HL-60/S4 treated with retinoic acid at 250 ng/mL for 4 days and 3 days (cell line): Measurements from ENCODE around the gene NFATC1.

Experiments
- in situ Hi-C: fragments of 300-500 bp; cut with MboI; formaldehyde crosslinking; loops from 2 replicates; pipeline ENCODE4 v1.7.0; 2022; ENCODE audit warnings: low sequenced_read_pairs

NFATC1 gene

DNA sequence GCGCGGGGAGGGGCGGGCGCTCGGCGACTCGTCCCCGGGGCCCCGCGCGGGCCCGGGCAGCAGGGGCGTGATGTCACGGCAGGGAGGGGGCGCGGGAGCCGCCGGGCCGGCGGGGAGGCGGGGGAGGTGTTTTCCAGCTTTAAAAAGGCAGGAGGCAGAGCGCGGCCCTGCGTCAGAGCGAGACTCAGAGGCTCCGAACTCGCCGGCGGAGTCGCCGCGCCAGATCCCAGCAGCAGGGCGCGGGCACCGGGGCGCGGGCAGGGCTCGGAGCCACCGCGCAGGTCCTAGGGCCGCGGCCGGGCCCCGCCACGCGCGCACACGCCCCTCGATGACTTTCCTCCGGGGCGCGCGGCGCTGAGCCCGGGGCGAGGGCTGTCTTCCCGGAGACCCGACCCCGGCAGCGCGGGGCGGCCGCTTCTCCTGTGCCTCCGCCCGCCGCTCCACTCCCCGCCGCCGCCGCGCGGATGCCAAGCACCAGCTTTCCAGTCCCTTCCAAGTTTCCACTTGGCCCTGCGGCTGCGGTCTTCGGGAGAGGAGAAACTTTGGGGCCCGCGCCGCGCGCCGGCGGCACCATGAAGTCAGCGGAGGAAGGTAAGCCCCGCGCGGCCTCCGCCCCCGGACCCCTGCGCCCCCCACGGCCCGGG is at the start of gene NFATC1:
Gene NFATC1, plus strand, starts transcription at position 170 of the 644 bp plus-strand sequence. Its CDS starts 295 bp downstream, at position 465.
- in situ Hi-C loops, result no loop called here

DNA sequence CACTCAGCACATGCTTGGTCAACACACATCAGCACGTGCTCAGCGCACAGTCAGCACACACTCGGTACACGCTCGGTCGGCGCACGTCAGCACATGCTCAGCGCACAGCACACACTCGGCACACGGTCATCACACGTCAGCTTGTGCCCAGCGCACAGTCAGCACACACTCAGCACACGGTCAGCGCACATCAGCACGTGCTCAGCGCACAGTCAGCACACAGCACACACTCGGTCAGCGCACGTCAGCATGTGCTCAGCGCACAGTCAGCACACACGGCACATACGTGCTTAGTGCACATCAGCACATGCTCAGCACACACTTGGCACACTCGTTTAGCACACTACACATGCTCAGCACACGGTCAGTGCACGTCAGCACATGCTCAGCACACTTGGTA is 49.7 kb upstream of the NFATC1 start:
- in situ Hi-C loops, result no loop called here

- in situ Hi-C loops, result no loop called here
These were observed 47.7 kb upstream of the NFATC1 start for GRCh38 chr18:79348066-79348465.

- in situ Hi-C loops, result no loop called here
These were observed 43.3 kb upstream of the NFATC1 start for GRCh38 chr18:79352432-79352831.

GRCh38 chr18:79353267-79353666 is 42.5 kb upstream of the NFATC1 start:
- in situ Hi-C loops, result no loop called here

GRCh38 chr18:79354350-79354749 is 41.4 kb upstream of the NFATC1 start:
- in situ Hi-C loops, result no loop called here

GRCh38 chr18:79355433-79356335 is 40.0 kb upstream of the NFATC1 start:
- in situ Hi-C loops, result no loop called here

GRCh38 chr18:79356435-79356834 is 39.3 kb upstream of the NFATC1 start:
- in situ Hi-C loops, result no loop called here

GRCh38 chr18:79360933-79361332 is 34.8 kb upstream of the NFATC1 start:
- in situ Hi-C loops, result no loop called here

DNA sequence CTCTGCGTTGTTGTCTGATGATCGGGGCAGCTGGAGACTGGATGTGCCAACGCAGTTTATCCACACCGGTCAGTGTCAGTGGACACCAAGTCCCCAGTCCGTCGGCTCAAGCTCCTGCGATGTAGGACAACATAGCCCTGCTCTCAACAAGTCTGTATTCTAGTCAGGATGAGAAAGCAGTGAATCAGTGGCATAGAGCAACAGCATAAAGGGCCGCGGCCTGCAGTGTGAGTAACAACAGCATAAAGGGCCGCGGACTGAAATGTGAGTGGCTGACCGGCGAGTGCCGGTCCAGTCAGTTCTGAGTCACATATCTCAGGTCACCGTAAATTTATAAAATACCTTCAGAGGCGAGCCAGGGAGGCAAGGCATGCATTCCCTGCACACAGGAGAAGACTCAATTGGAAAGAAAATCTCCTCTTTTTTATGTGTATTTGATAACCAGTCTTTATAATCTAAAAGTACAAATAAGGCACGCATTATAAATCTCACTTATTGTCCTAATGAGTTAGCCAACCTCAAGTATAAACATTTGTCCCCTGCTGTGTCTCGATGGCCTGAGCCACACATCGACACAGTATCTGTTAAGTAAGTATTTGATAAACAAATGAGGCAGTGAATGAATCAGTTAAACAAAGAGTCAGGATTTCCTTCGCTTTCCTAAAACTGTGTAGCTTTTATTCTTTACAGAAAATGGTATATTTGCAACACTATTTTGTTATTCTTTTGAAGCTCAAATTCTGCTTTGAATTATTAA is 33.8 kb upstream of the NFATC1 start:
- in situ Hi-C loops, result no loop called here

- in situ Hi-C loops, result no loop called here
These were observed 30.0 kb upstream of the NFATC1 start for GRCh38 chr18:79365701-79366100.

- in situ Hi-C loops, result no loop called here
These were observed 29.3 kb upstream of the NFATC1 start for GRCh38 chr18:79366177-79367094.

GRCh38 chr18:79367480-79367879 is 28.2 kb upstream of the NFATC1 start:
- in situ Hi-C loops, result no loop called here

GRCh38 chr18:79367989-79368388 is 27.7 kb upstream of the NFATC1 start:
- in situ Hi-C loops, result no loop called here

GRCh38 chr18:79368681-79369080 is 27.0 kb upstream of the NFATC1 start:
- in situ Hi-C loops, result no loop called here

GRCh38 chr18:79371561-79372121 is 24.1 kb upstream of the NFATC1 start:
- in situ Hi-C loops, result loop anchor here (10.0 kb wide), 1 partner anchor 783 kb away; no protein-coding TSS in a partner anchor

DNA sequence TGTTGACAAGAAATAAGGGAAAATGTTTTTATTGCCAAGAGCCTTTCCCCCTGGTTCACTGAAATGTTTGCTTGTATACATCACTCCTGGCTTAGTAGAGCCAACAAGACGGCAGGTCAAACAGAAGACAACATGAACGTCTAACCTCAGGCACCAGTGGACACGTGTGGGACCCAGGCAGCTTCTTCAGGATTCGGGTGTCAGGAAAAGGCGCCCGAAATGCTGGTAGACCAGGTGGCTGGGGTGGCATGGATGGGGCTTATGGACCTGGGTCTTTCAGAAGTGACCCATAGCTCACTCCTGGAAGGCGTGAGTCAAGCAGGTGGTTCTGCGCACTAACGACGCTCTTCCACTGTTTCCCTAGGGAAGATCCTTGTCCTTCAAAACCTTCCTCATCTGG is 23.3 kb upstream of the NFATC1 start:
- in situ Hi-C loops, result loop anchor here (10.0 kb wide), 1 partner anchor 782 kb away; no protein-coding TSS in a partner anchor

- in situ Hi-C loops, result loop anchor here (10.0 kb wide), 1 partner anchor 782 kb away; no protein-coding TSS in a partner anchor
These were observed 22.7 kb upstream of the NFATC1 start for GRCh38 chr18:79372991-79373390.

- in situ Hi-C loops, result loop anchor here (10.0 kb wide), 1 partner anchor 781 kb away; no protein-coding TSS in a partner anchor
These were observed 22.0 kb upstream of the NFATC1 start for GRCh38 chr18:79373736-79374135.
